ENCODE results near the gene NHERF2. TPM values are rescaled to one million over a fixed set of nuclear protein-coding genes. Genes with fewer than 3 reads are reported as not detected.

NHERF2 gene
- total and polyA plus RNA-seq, 2 of the 4 experiments (the other 2 are of a cell fraction): 18.6 to 77.8 TPM

DNA sequence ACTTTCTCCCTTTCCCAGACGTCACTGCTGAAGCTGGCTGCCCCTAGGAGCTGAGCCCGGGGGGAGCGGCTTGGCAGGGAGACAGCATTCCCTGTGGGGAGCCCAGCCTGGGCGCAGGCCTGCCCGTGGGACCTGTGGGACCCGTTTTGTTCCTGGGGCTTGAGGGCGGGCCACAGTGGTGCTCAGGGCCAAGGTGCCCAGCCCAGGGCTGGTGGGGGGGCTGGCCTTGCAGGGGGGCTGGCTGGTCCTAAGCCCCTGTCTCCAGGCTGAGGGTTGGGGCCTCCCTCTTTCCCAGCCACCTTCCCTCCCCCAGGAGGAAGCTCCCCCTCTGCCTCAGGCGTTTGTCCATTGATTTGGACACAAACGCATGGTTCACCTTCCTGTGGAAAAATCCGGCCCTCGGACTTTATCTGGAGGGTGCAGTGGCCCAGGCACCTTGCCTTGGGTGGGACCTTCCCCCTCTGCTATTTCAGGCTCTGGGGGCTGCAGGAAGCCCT lies 4.4 kb downstream of the NHERF2 start:
- H3K36me3 ChIP-seq (ENCODE audit: control insufficient read depth, insufficient read depth, low read length): peaks cover 20% of the 10 kb centered on the region
- in situ Hi-C loops (cut with MboI; ENCODE audit: low sequenced_read_pairs) (no loop called here), intact Hi-C loops (cut with micrococcal nuclease) (no loop called here), dilution Hi-C loops (cut with HindIII; ENCODE audit: low sequenced_read_pairs, unreplicated experiment) (no loop called here)
- no peak overlapping the region for H4K5ac ChIP-seq (ENCODE audit: low read depth, low read length)
- no peak overlapping the region for H2BK15ac ChIP-seq (ENCODE audit: low read depth, low read length)
- peaks cover 15% of the 10 kb centered on the region for H4K20me1 ChIP-seq (ENCODE audit: insufficient read depth, low read length)
- CTCF ChIA-PET: no interaction called here
- no peak overlapping the region for H2AFZ ChIP-seq (replicated peaks; ENCODE audit: low read length, poor library complexity)
- no peak overlapping the region for H4K8ac ChIP-seq (ENCODE audit: low read depth in 2 of 2, low read length in 2 of 2)
- peak overlapping the region; percentile 7 for H2AK9ac ChIP-seq (replicated peaks; ENCODE audit: low read depth, low read length, poor library complexity)
- no peak overlapping the region for H2BK20ac ChIP-seq (ENCODE audit: low read depth, low read length)
- WGBS, 2 experiments (ENCODE audit: extremely low coverage in 2 of 2, insufficient read length in 1 of 2): 85% methylated on average over 4 of the region's 11 CpGs; no CpG with 5 or more reads in 1 of the 2 experiments
- DNase-seq (no peak), ATAC-seq (ENCODE audit: low read depth) (no peak)
- H3K56ac ChIP-seq (ENCODE audit: extremely low read depth, insufficient read depth, low read length): no peak overlapping the region
- no peak overlapping the region for H3K27ac ChIP-seq (ENCODE audit: insufficient read depth, low read length)
- H3K14ac ChIP-seq (replicated peaks; ENCODE audit: low read depth, low read length): no peak overlapping the region
- no peak overlapping the region for H3K23ac ChIP-seq (ENCODE audit: low read depth, low read length)
- H2BK120ac ChIP-seq (ENCODE audit: low read depth, low read length): no peak overlapping the region
- peaks cover 47% of the 10 kb centered on the region for H3K4me1 ChIP-seq (ENCODE audit: control insufficient read depth, insufficient read depth, low read length)
- no peak overlapping the region for H3K4me3 ChIP-seq (ENCODE audit: insufficient read depth, low read depth, low read length)
- H3K18ac ChIP-seq (ENCODE audit: low read depth, low read length): no peak overlapping the region
- H3K79me1 ChIP-seq (ENCODE audit: low read depth in 1 of 2, low read length in 2 of 2): peaks cover 16 to 76% of the 10 kb centered on the region in 2 experiments
- no peaks in the 10 kb centered on the region for H3K9me3 ChIP-seq (ENCODE audit: control insufficient read depth, insufficient read depth, low read length)
- no TSS peak for BruUV-seq (replicated peaks)
- TF ChIP-seq, protein P1, sequence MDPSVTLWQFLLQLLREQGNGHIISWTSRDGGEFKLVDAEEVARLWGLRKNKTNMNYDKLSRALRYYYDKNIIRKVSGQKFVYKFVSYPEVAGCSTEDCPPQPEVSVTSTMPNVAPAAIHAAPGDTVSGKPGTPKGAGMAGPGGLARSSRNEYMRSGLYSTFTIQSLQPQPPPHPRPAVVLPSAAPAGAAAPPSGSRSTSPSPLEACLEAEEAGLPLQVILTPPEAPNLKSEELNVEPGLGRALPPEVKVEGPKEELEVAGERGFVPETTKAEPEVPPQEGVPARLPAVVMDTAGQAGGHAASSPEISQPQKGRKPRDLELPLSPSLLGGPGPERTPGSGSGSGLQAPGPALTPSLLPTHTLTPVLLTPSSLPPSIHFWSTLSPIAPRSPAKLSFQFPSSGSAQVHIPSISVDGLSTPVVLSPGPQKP (IDR thresholded peaks at IDR 0.05; ENCODE audit: borderline replicate concordance, low read depth, low read length): no peak
- TF ChIP-seq MAZ (IDR thresholded peaks at IDR 0.05; ENCODE audit: borderline replicate concordance, low read depth, low read length) (no peak), POLR2A (IDR thresholded peaks at IDR 0.05; ENCODE audit: low read depth, low read length) (no peak), RCOR1 (IDR thresholded peaks at IDR 0.05; ENCODE audit: insufficient replicate concordance, low read length) (no peak)
- TF ChIP-seq, protein P2, sequence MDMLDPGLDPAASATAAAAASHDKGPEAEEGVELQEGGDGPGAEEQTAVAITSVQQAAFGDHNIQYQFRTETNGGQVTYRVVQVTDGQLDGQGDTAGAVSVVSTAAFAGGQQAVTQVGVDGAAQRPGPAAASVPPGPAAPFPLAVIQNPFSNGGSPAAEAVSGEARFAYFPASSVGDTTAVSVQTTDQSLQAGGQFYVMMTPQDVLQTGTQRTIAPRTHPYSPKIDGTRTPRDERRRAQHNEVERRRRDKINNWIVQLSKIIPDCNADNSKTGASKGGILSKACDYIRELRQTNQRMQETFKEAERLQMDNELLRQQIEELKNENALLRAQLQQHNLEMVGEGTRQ (IDR thresholded peaks at IDR 0.05; ENCODE audit: low read depth, low read length): no peak
- TF ChIP-seq, protein P3, sequence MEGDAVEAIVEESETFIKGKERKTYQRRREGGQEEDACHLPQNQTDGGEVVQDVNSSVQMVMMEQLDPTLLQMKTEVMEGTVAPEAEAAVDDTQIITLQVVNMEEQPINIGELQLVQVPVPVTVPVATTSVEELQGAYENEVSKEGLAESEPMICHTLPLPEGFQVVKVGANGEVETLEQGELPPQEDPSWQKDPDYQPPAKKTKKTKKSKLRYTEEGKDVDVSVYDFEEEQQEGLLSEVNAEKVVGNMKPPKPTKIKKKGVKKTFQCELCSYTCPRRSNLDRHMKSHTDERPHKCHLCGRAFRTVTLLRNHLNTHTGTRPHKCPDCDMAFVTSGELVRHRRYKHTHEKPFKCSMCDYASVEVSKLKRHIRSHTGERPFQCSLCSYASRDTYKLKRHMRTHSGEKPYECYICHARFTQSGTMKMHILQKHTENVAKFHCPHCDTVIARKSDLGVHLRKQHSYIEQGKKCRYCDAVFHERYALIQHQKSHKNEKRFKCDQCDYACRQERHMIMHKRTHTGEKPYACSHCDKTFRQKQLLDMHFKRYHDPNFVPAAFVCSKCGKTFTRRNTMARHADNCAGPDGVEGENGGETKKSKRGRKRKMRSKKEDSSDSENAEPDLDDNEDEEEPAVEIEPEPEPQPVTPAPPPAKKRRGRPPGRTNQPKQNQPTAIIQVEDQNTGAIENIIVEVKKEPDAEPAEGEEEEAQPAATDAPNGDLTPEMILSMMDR (conservative IDR thresholded peaks at IDR 0.05; ENCODE audit: low read depth, low read length): no peak
- H2BK5ac ChIP-seq (ENCODE audit: low read depth, low read length, poor library complexity, severe bottlenecking): no peak overlapping the region
- H3K4ac ChIP-seq (ENCODE audit: low read depth, low read length): no peak overlapping the region
- H3K4me2 ChIP-seq (ENCODE audit: low read depth, low read length): no peak overlapping the region
- no peak overlapping the region for H4K91ac ChIP-seq (ENCODE audit: insufficient read depth, low read depth, low read length)
- POLR2A ChIA-PET (ENCODE audit: unreplicated experiment): no interaction called here
- H3K27me3 ChIP-seq (ENCODE audit: control insufficient read depth, insufficient read depth, low read length): no peaks in the 10 kb centered on the region
- no peak overlapping the region for H3K9ac ChIP-seq (ENCODE audit: low read depth, low read length)
- peaks cover 13% of the 10 kb centered on the region for H3K9me1 ChIP-seq (ENCODE audit: insufficient read depth, low read length)
- H2AK5ac ChIP-seq (ENCODE audit: low read depth, low read length): no peak overlapping the region
